ENCODE measurements around the gene MRPL58.

The MRPL58 gene

GRCh38 chr17:75048249-75048878, 35.9 kb downstream of the MRPL58 start:
- DNase-seq = no peak

- DNase-seq = no peak
Measured at GRCh38 chr17:75049057-75049456, 36.6 kb downstream of the MRPL58 start.

GRCh38 chr17:75049706-75050105, 37.2 kb downstream of the MRPL58 start:
- DNase-seq = no peak

- DNase-seq = no peak
Measured at GRCh38 chr17:75051941-75052340, 39.5 kb downstream of the MRPL58 start.

- peak in 1 of 2 experiments; percentile 10 for DNase-seq
Measured at GRCh38 chr17:75059369-75060345, 47.2 kb downstream of the MRPL58 start.

- no peak for DNase-seq
Measured at GRCh38 chr17:75060434-75061054, 48.1 kb downstream of the MRPL58 start.

- DNase-seq = no peak
Measured at GRCh38 chr17:75061055-75061438, 48.6 kb downstream of the MRPL58 start.

- no peak for DNase-seq
Measured at GRCh38 chr17:75061618-75062017, 49.1 kb downstream of the MRPL58 start.

- no peak for DNase-seq
Measured at GRCh38 chr17:75063201-75063600, 50.7 kb downstream of the MRPL58 start.

- no peak for DNase-seq
Measured at GRCh38 chr17:75063626-75064025, 51.2 kb downstream of the MRPL58 start.

GRCh38 chr17:75064040-75064439, 51.6 kb downstream of the MRPL58 start:
- DNase-seq = no peak

- no peak for DNase-seq
Measured at GRCh38 chr17:75064460-75064859, 52.0 kb downstream of the MRPL58 start.

GRCh38 chr17:75064867-75065561, 52.5 kb downstream of the MRPL58 start:
- no peak for DNase-seq

- no peak for DNase-seq
Measured at GRCh38 chr17:75065562-75066151, 53.2 kb downstream of the MRPL58 start.

- no peak for DNase-seq
Measured at GRCh38 chr17:75067856-75068255, 55.4 kb downstream of the MRPL58 start.

- DNase-seq = no peak
Measured at GRCh38 chr17:75068750-75069149, 56.3 kb downstream of the MRPL58 start.

- DNase-seq = peak in 1 of 2 experiments; percentile 24
Measured at GRCh38 chr17:75069783-75070182, 57.3 kb downstream of the MRPL58 start.

All from SW 1271 (cell line).